GM12878 (cell line): ENCODE measurements around the gene TNFRSF11A. TPM values are rescaled to one million over a fixed set of nuclear protein-coding genes. Genes with fewer than 3 reads are reported as not detected.

Experiments used
- ATAC-seq: fragments of 200-7000 bp; cut with Tn5 transposase; 3 replicates; pipeline ENCODE4 v1.9.1; 2020; ENCODE audit warnings: mild to moderate bottlenecking, moderate library complexity
- BruUV-seq: library from RNA; stranded (reverse); fragments of 400-500 nt; replicated peaks from 2 replicates; lab custom pipeline; 2021; lab: Mats Ljungman, UMichigan
- CTCF ChIA-PET: fragments of 300-600 bp; sonication (Branson Sonifier 250); formaldehyde crosslinking; extraction: SDS; loops from one replicate; lab custom pipeline; 2021; ENCODE audit warnings: inconsistent platforms; lab: Yijun Ruan, JAX
- POLR2A ChIA-PET: fragments of 350-600 bp; formaldehyde crosslinking; extraction: SDS; loops from one replicate; lab custom pipeline; 2021; ENCODE audit warnings: inconsistent platforms; lab: Charles Lee
- RAD21 ChIA-PET: fragments of 300-600 bp; sonication (Branson Sonifier 250); formaldehyde crosslinking; loops from one replicate; lab custom pipeline; 2023; ENCODE audit warnings: antibody characterized with exemption; ENCODE audit not compliant: unreplicated experiment; lab: Charles Lee
- SMC1A ChIA-PET: fragments of 300-600 bp; sonication (Branson Sonifier 250); formaldehyde crosslinking; loops from one replicate; lab custom pipeline; 2023; ENCODE audit not compliant: unreplicated experiment, uncharacterized antibody; lab: Charles Lee
- DNase-seq: peaks from one replicate; pipeline ENCODE4 v3.0.0-alpha.2; 2011; ENCODE audit warnings: low read depth, low spot score
- FAIRE-seq: peaks from 3 replicates; lab custom pipeline; 2011; peaks lifted over from hg19 to GRCh38; lab: Jason Lieb, UNC
- H2AFZ ChIP-seq: 2 replicates; pipeline ENCODE4 v1.6.0; 2011; ENCODE audit warnings: low read depth, low read length, control low read depth; ENCODE audit not compliant: control insufficient read depth
- H3K27ac ChIP-seq: 2 replicates; pipeline ENCODE4 v1.5.1; 2011; ENCODE audit warnings: control low read depth; ENCODE audit not compliant: control insufficient read depth, insufficient read depth
- H3K27me3 ChIP-seq, 2 experiments: replicated peaks in 1 of 2; 2 replicates each; pipeline versions ENCODE4 v1.6.0 to v1.6.1; 2011; ENCODE audit warnings: low read length in 1 of 2; ENCODE audit not compliant: control insufficient read depth in 2 of 2, insufficient read depth in 2 of 2
- H3K36me3 ChIP-seq, 2 experiments: 2 replicates each; pipeline ENCODE4 v1.5.1; 2011; ENCODE audit warnings: low read length in 1 of 2; ENCODE audit not compliant: control insufficient read depth in 2 of 2, insufficient read depth in 2 of 2
- H3K4me1 ChIP-seq: 2 replicates; pipeline ENCODE4 v1.6.1; 2011; ENCODE audit warnings: mild to moderate bottlenecking, low read length, moderate library complexity, mixed read lengths; ENCODE audit not compliant: control insufficient read depth, insufficient read depth
- H3K4me2 ChIP-seq: 2 replicates; pipeline ENCODE4 v1.6.0; 2011; ENCODE audit warnings: control low read depth; ENCODE audit not compliant: control insufficient read depth, insufficient read depth
- H3K4me3 ChIP-seq: fragments of 200-600 bp; sonication (generic); 2 replicates; pipeline ENCODE4 v1.5.1; 2016
- H3K79me2 ChIP-seq: 2 replicates; pipeline ENCODE4 v1.6.0; 2011; ENCODE audit warnings: low read length; ENCODE audit not compliant: control insufficient read depth, insufficient read depth
- H3K9ac ChIP-seq: 2 replicates; pipeline ENCODE4 v1.8.0; 2011; ENCODE audit warnings: low read length, control low read depth, mixed read lengths; ENCODE audit not compliant: control insufficient read depth, insufficient read depth
- H3K9me3 ChIP-seq: replicated peaks from 3 replicates; pipeline ENCODE4 v1.5.1; 2011; ENCODE audit warnings: mild to moderate bottlenecking, low read length; ENCODE audit not compliant: control insufficient read depth, insufficient read depth
- H4K20me1 ChIP-seq: 2 replicates; pipeline ENCODE4 v1.6.0; 2011; ENCODE audit not compliant: control insufficient read depth, insufficient read depth
- BACH1 ChIP-seq: fragments of 450-650 bp; IDR thresholded peaks from 2 replicates; pipeline ENCODE4 v1.6.1; 2017; ENCODE audit warnings: mild to moderate bottlenecking, borderline replicate concordance
- DPF2 ChIP-seq: fragments of 450-650 bp; IDR thresholded peaks from 2 replicates; pipeline ENCODE4 v1.6.1; 2017; ENCODE audit warnings: mild to moderate bottlenecking
- EZH2 ChIP-seq: IDR thresholded peaks from 2 replicates; pipeline ENCODE4 v1.6.1; 2012; ENCODE audit warnings: low read depth, mild to moderate bottlenecking, control low read depth, inconsistent platforms, low read length, borderline replicate concordance; ENCODE audit not compliant: control insufficient read depth
- HCFC1 ChIP-seq: fragments of 150-350 bp; IDR thresholded peaks from 2 replicates; pipeline ENCODE4 v1.6.1; 2014; ENCODE audit warnings: low read length
- HDAC2 ChIP-seq: fragments of 200-600 bp; sonication (generic); IDR thresholded peaks from 2 replicates; pipeline ENCODE4 v1.6.1; 2017
- HDAC6 ChIP-seq: fragments of 200-600 bp; sonication (generic); IDR thresholded peaks from one replicate; pipeline ENCODE4 v1.8.0; 2017; ENCODE audit warnings: antibody characterized with exemption; ENCODE audit not compliant: unreplicated experiment
- HDGF ChIP-seq: fragments of 450-650 bp; IDR thresholded peaks from 2 replicates; pipeline ENCODE4 v1.6.1; 2016; ENCODE audit warnings: antibody characterized with exemption
- MTA2 ChIP-seq: fragments of 450-650 bp; IDR thresholded peaks from 2 replicates; pipeline ENCODE4 v1.6.1; 2016; ENCODE audit warnings: low read depth, mild to moderate bottlenecking, moderate library complexity
- NR2C1 ChIP-seq: fragments of 450-650 bp; IDR thresholded peaks from 2 replicates; pipeline ENCODE4 v1.6.1; 2017; ENCODE audit warnings: antibody characterized with exemption, mild to moderate bottlenecking, moderate library complexity
- PAX8 ChIP-seq: fragments of 450-650 bp; IDR thresholded peaks from 2 replicates; pipeline ENCODE4 v1.6.1; 2017; ENCODE audit warnings: mild to moderate bottlenecking, moderate library complexity
- POLR2A ChIP-seq: IDR thresholded peaks from 2 replicates; pipeline ENCODE4 v1.6.1; 2011; ENCODE audit warnings: low read depth, mild to moderate bottlenecking, low read length
- POLR2AphosphoS5 ChIP-seq: IDR thresholded peaks from 2 replicates; pipeline ENCODE4 v1.6.1; 2011; ENCODE audit warnings: mild to moderate bottlenecking, low read length, inconsistent platforms
- RBBP5 ChIP-seq: fragments of 200-600 bp; sonication (generic); conservative IDR thresholded peaks from 2 replicates; pipeline ENCODE4 v1.6.1; 2016
- RFX5 ChIP-seq: IDR thresholded peaks from 2 replicates; pipeline ENCODE4 v1.6.1; 2011; ENCODE audit warnings: low read depth, low read length, improper control_type of control experiment
- RUNX3 ChIP-seq: IDR thresholded peaks from 2 replicates; pipeline ENCODE4 v1.6.1; 2012; ENCODE audit warnings: low read length, inconsistent platforms
- SMARCA5 ChIP-seq: fragments of 450-650 bp; IDR thresholded peaks from 2 replicates; pipeline ENCODE4 v1.6.1; 2017; ENCODE audit warnings: mild to moderate bottlenecking
- SP1 ChIP-seq: IDR thresholded peaks from one replicate; pipeline ENCODE4 v1.6.1; 2011; ENCODE audit warnings: low read depth, low read length
- TCF12 ChIP-seq: IDR thresholded peaks from 2 replicates; pipeline ENCODE4 v1.6.1; 2011; ENCODE audit warnings: low read depth, mild to moderate bottlenecking, low read length
- ZZZ3 ChIP-seq: IDR thresholded peaks from 2 replicates; pipeline ENCODE4 v1.6.1; 2011; ENCODE audit warnings: low read depth; ENCODE audit not compliant: control insufficient read depth, insufficient read length
- WGBS: methylation state at CpG from one replicate; pipeline ENCODE4 v1.1.6; 2016; ENCODE audit warnings: low lambda C conversion rate; ENCODE audit not compliant: insufficient replicate concordance, insufficient coverage; ENCODE audit errors: missing lambda C conversion rate; 5-methylcytosine and 5-hydroxymethylcytosine counted together
- in situ Hi-C: fragments of 300-500 bp; cut with MboI; formaldehyde crosslinking; loops from 9 replicates; pipeline ENCODE4 v1.14.3; 2018; ENCODE audit warnings: mixed read lengths
- intact Hi-C: fragments of 100-400 bp; cut with micrococcal nuclease; formaldehyde crosslinking; loops from one replicate; pipeline ENCODE4 v1.14.2; 2022; ENCODE audit not compliant: unreplicated experiment
- polyA plus RNA-seq, 11 experiments: library from polyadenylated mRNA; depleted of rRNA in 4 of 11; unstranded in 6 of 11; stranded (reverse) in 5 of 11; fragments of >200 nt; fragmentation: Nextera tagmentation in 4 of 11; fragmentation: Illumina TruSeq in 1 of 11; extraction: Ambion mirVana in 4 of 11; extraction: Trizol in 1 of 11; gene quantifications; 1 replicate in 1 of 11; 2 replicates in 10 of 11; pipeline versions ENCODE4 v1.2.1 to v1.2.3, GENCODE V29; 2011 to 2016; ENCODE audit warnings: inconsistent platforms in 2 of 11, missing spikeins in 2 of 11, low read depth in 1 of 11
- total RNA-seq, 4 experiments: library from RNA; depleted of rRNA in 3 of 4; stranded (reverse); fragments of >200 nt in 3 of 4; fragmentation: Illumina TruSeq in 1 of 4; extraction: Trizol in 1 of 4; gene quantifications; 2 replicates each; pipeline versions ENCODE4 v1.2.1 to v1.2.3, GENCODE V29; 2013 to 2021
- TF ChIP-seq, protein P1 (sequence below): fragments of 450-650 bp; IDR thresholded peaks from 2 replicates; pipeline ENCODE4 v1.6.1; 2017; ENCODE audit warnings: low read depth, mild to moderate bottlenecking, moderate library complexity
- TF ChIP-seq, protein P2 (sequence below): fragments of 450-650 bp; conservative IDR thresholded peaks from 2 replicates; pipeline ENCODE4 v1.6.1; 2017; ENCODE audit warnings: mild to moderate bottlenecking, moderate library complexity

Gene TNFRSF11A
- total and polyA plus RNA-seq, 10 of the 15 experiments (the other 5 are each of a cell fraction or from before 2014, with no cell fraction given), result 0.07 to 4.0 (median 0.23) TPM

DNA sequence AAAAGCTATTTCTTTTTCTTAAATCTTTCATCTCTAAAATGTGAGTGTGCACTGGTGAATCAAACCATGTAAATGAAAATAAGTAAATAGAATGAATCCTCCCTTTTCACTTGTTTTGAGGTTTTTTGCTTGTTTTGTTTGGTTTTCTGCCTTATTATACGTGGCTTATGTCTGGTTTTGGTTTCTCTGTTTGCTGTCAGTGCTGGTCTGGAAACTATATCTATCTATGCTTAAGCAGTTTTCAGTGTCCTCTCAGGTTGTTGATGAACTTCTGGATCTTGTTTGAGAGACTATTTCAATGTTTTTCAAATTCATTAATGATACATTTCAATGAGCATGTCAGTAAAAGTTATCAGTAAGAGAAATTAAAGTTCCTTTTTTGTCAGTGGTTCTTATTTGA lies 48.1 kb upstream of the TNFRSF11A start (continued):
- no peak for TF ChIP-seq HDGF
- TF ChIP-seq BACH1, result no peak
- no peak for TF ChIP-seq HCFC1

DNA sequence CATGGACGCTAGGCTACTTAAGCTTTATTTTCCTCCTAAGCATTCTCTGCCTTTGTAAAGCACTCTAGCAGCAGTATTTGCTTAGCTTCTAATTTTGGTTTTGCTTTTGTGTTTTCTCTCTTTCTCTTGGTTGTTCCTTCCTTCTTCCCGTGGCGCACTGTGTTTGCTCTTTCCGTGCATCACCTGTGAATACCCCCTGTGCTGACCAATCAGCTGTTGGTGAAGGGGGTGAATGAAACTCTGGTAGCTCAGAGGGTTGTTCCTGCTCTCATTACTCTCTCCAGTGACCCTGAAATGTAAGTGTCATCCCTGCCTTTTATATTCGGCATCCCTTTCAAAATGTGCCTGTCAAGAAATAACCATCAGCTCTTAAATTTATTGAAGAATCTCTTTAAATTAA lies 45.5 kb upstream of the TNFRSF11A start:
- ChIA-PET RAD21 (interaction anchor here (0.8 kb wide), 1 partner anchor 8 kb away, joined by 3 read pairs; no protein-coding TSS in a partner anchor), POLR2A (no interaction called here), CTCF (interaction anchor here (0.8 to 1.0 kb wide), 2 partner anchors 21 to 31 kb away, joined by 3 to 4 read pairs; no protein-coding TSS in a partner anchor), SMC1A (interaction anchor here (0.8 to 1.4 kb wide), 4 partner anchors 13 to 141 kb away, joined by 3 to 4 read pairs (median 3); no protein-coding TSS in a partner anchor)
- no TSS peak for BruUV-seq
- FAIRE-seq (no peak), DNase-seq (no peak), ATAC-seq (no peak)
- Histone ChIP-seq H3K79me2 (no peaks in the 10 kb centered on the region), H4K20me1 (no peaks in the 10 kb centered on the region), H3K9me3 (no peaks in the 10 kb centered on the region), H3K27ac (no peak overlapping the region), H3K4me2 (no peak overlapping the region), H3K27me3 (no peaks in the 10 kb centered on the region), H3K4me3 (no peak overlapping the region), H3K36me3 (peaks cover 2 to 13% of the 10 kb centered on the region in 2 experiments), H2AFZ (no peak overlapping the region), H3K9ac (no peak overlapping the region), H3K4me1 (peaks cover 7% of the 10 kb centered on the region)
- in situ Hi-C loops, result no loop called here
- intact Hi-C loops, result no loop called here
- no peak for TF ChIP-seq NR2C1
- TF ChIP-seq HDAC2, result no peak
- no peak for TF ChIP-seq POLR2AphosphoS5
- TF ChIP-seq EZH2, result no peak
- TF ChIP-seq, protein P1, sequence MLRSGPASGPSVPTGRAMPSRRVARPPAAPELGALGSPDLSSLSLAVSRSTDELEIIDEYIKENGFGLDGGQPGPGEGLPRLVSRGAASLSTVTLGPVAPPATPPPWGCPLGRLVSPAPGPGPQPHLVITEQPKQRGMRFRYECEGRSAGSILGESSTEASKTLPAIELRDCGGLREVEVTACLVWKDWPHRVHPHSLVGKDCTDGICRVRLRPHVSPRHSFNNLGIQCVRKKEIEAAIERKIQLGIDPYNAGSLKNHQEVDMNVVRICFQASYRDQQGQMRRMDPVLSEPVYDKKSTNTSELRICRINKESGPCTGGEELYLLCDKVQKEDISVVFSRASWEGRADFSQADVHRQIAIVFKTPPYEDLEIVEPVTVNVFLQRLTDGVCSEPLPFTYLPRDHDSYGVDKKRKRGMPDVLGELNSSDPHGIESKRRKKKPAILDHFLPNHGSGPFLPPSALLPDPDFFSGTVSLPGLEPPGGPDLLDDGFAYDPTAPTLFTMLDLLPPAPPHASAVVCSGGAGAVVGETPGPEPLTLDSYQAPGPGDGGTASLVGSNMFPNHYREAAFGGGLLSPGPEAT, result no peak
- TF ChIP-seq, protein P2, sequence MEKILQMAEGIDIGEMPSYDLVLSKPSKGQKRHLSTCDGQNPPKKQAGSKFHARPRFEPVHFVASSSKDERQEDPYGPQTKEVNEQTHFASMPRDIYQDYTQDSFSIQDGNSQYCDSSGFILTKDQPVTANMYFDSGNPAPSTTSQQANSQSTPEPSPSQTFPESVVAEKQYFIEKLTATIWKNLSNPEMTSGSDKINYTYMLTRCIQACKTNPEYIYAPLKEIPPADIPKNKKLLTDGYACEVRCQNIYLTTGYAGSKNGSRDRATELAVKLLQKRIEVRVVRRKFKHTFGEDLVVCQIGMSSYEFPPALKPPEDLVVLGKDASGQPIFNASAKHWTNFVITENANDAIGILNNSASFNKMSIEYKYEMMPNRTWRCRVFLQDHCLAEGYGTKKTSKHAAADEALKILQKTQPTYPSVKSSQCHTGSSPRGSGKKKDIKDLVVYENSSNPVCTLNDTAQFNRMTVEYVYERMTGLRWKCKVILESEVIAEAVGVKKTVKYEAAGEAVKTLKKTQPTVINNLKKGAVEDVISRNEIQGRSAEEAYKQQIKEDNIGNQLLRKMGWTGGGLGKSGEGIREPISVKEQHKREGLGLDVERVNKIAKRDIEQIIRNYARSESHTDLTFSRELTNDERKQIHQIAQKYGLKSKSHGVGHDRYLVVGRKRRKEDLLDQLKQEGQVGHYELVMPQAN, result no peak
- TF ChIP-seq SMARCA5, result no peak
- no peak for TF ChIP-seq HDAC6
- no peak for TF ChIP-seq DPF2
- no peak for TF ChIP-seq TCF12
- TF ChIP-seq RFX5, result no peak
- no peak for TF ChIP-seq RUNX3
- TF ChIP-seq SP1, result no peak
- TF ChIP-seq PAX8, result no peak
- TF ChIP-seq POLR2A, result no peak
- no peak for TF ChIP-seq MTA2
- TF ChIP-seq RBBP5, result no peak
- no peak for TF ChIP-seq ZZZ3
- 58% methylated on average over 5 of the region's 5 CpGs for WGBS
